ENCODE measurements around the gene RALGAPA1. TPM values are rescaled to one million over a fixed set of nuclear protein-coding genes. Genes with fewer than 3 reads are reported as not detected.
"Not testable (repeated sequence)": the region's sequence is repeated elsewhere in the genome, so short reads cannot be mapped to it uniquely, and the experiment has no call there.

RALGAPA1 gene
- total and polyA plus RNA-seq, 2 experiments from 2014 or later = 21.9 to 27.3 TPM

GRCh38 chr14:35600253-35600652, 208.8 kb downstream of the RALGAPA1 start:
- Histone ChIP-seq H3K9me2 (ENCODE audit: insufficient read depth) (no peaks in the 10 kb centered on the region), H4K20me1 (replicated peaks; ENCODE audit: insufficient read depth) (no peaks in the 10 kb centered on the region), H3K27me3 (ENCODE audit: insufficient read depth) (no peaks in the 10 kb centered on the region), H3K36me3 (ENCODE audit: insufficient read depth) (no peaks in the 10 kb centered on the region), H3K4me2 (no peak overlapping the region), H3F3A (replicated peaks; ENCODE audit: low read depth) (no peaks in the 10 kb centered on the region), H3K4me1 (ENCODE audit: insufficient read depth) (no peaks in the 10 kb centered on the region), H3K79me2 (replicated peaks; ENCODE audit: insufficient read depth) (no peaks in the 10 kb centered on the region), H3K27ac (ENCODE audit: low read depth) (no peak overlapping the region), H2AFZ (no peak overlapping the region), H3K4me3 (no peak overlapping the region)
- Mint-ChIP-seq H3K27me3 (ENCODE audit: insufficient read depth, low read depth, poor library complexity) (no peaks in the 10 kb centered on the region), H3K4me3 (no peak overlapping the region), H3K27ac (no peak overlapping the region), H3K9me3 (no peaks in the 10 kb centered on the region), H3K4me1 (no peaks in the 10 kb centered on the region), H3K36me3 (ENCODE audit: low read depth) (no peaks in the 10 kb centered on the region; the same call in 2 of the 3 replicates)
- no peak for ATAC-seq
- TF ChIP-seq CTCF (conservative IDR thresholded peaks at IDR 0.05; ENCODE audit: low read depth in 2 of 2) (no peak), POLR2AphosphoS5 (IDR thresholded peaks at IDR 0.05; ENCODE audit: low read depth) (no peak), NANOG (IDR thresholded peaks at IDR 0.05; ENCODE audit: borderline replicate concordance) (no peak)
- TF ChIP-seq, protein P1, sequence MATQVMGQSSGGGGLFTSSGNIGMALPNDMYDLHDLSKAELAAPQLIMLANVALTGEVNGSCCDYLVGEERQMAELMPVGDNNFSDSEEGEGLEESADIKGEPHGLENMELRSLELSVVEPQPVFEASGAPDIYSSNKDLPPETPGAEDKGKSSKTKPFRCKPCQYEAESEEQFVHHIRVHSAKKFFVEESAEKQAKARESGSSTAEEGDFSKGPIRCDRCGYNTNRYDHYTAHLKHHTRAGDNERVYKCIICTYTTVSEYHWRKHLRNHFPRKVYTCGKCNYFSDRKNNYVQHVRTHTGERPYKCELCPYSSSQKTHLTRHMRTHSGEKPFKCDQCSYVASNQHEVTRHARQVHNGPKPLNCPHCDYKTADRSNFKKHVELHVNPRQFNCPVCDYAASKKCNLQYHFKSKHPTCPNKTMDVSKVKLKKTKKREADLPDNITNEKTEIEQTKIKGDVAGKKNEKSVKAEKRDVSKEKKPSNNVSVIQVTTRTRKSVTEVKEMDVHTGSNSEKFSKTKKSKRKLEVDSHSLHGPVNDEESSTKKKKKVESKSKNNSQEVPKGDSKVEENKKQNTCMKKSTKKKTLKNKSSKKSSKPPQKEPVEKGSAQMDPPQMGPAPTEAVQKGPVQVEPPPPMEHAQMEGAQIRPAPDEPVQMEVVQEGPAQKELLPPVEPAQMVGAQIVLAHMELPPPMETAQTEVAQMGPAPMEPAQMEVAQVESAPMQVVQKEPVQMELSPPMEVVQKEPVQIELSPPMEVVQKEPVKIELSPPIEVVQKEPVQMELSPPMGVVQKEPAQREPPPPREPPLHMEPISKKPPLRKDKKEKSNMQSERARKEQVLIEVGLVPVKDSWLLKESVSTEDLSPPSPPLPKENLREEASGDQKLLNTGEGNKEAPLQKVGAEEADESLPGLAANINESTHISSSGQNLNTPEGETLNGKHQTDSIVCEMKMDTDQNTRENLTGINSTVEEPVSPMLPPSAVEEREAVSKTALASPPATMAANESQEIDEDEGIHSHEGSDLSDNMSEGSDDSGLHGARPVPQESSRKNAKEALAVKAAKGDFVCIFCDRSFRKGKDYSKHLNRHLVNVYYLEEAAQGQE (IDR thresholded peaks at IDR 0.05; ENCODE audit: unreplicated experiment) = no peak
- DNase-seq (ENCODE audit: low spot score) = no peak

- Histone ChIP-seq H3K27ac (ENCODE audit: low read depth) (no peak overlapping the region), H4K20me1 (replicated peaks; ENCODE audit: insufficient read depth) (no peaks in the 10 kb centered on the region), H2AFZ (no peak overlapping the region), H3K27me3 (ENCODE audit: insufficient read depth) (no peaks in the 10 kb centered on the region), H3K4me2 (no peak overlapping the region), H3K4me1 (ENCODE audit: insufficient read depth) (no peaks in the 10 kb centered on the region), H3K9me2 (ENCODE audit: insufficient read depth) (no peaks in the 10 kb centered on the region), H3K79me2 (replicated peaks; ENCODE audit: insufficient read depth) (no peaks in the 10 kb centered on the region), H3K36me3 (ENCODE audit: insufficient read depth) (no peaks in the 10 kb centered on the region), H3K4me3 (no peak overlapping the region), H3F3A (replicated peaks; ENCODE audit: low read depth) (no peaks in the 10 kb centered on the region)
- Mint-ChIP-seq H3K36me3 (ENCODE audit: low read depth) (peaks cover 5% of the 10 kb centered on the region; the same call in 2 of the 3 replicates), H3K27ac (no peak overlapping the region), H3K4me1 (no peaks in the 10 kb centered on the region), H3K4me3 (no peak overlapping the region), H3K9me3 (no peaks in the 10 kb centered on the region), H3K27me3 (ENCODE audit: insufficient read depth, low read depth, poor library complexity) (peaks cover 2% of the 10 kb centered on the region)
- ATAC-seq = no peak
- DNase-seq (ENCODE audit: low spot score) = no peak
- TF ChIP-seq ETS1 (IDR thresholded peaks at IDR 0.05) (no peak), POLR2AphosphoS5 (IDR thresholded peaks at IDR 0.05; ENCODE audit: low read depth) (no peak), CREB1 (CRISPR knock-in tag; IDR thresholded peaks at IDR 0.05; ENCODE audit: low read depth) (no peak), JUNB (IDR thresholded peaks at IDR 0.05; ENCODE audit: unreplicated experiment) (no peak), ZNF331 (CRISPR knock-in tag; IDR thresholded peaks at IDR 0.05; ENCODE audit: low read depth) (no peak)
Observed at GRCh38 chr14:35594616-35595015, 214.5 kb downstream of the RALGAPA1 start.

DNA sequence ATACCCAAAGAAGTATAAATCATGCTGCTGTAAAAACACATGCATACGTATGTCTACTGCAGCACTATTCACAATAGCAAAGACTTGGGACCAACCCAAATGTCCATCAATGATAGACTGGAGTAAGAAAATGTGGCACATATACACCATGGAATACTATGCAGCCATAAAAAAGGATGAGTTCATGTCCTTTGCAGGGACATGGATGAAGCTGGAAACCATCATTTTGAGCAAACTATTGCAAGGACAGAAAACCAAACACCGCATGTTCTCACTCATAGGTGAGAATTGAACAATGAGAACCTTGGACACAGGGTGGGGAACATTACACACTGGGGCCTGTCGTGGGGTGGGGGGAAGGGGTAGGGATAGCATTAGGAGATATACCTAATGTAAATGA, 221.7 kb downstream of the RALGAPA1 start:
- H3K79me2 ChIP-seq (replicated peaks; ENCODE audit: insufficient read depth); H3K27ac Mint-ChIP-seq; ATAC-seq; H3K4me3 Mint-ChIP-seq; H3K4me3 ChIP-seq; H3K4me1 ChIP-seq (ENCODE audit: insufficient read depth); H3K4me2 ChIP-seq; H3K27me3 ChIP-seq (ENCODE audit: insufficient read depth); H3K36me3 ChIP-seq (ENCODE audit: insufficient read depth); H3K9me3 Mint-ChIP-seq; H3K27ac ChIP-seq (ENCODE audit: low read depth); DNase-seq (ENCODE audit: low spot score); H3K27me3 Mint-ChIP-seq (ENCODE audit: insufficient read depth, low read depth, poor library complexity); H3K9me2 ChIP-seq (ENCODE audit: insufficient read depth); H2AFZ ChIP-seq; H3F3A ChIP-seq (replicated peaks; ENCODE audit: low read depth); H3K36me3 Mint-ChIP-seq (ENCODE audit: low read depth); H3K4me1 Mint-ChIP-seq; H4K20me1 ChIP-seq (replicated peaks; ENCODE audit: insufficient read depth): not testable (repeated sequence)

All from GM23338 (cell line).